Measurements from ENCODE around the gene GABPB2.

GABPB2 gene

DNA sequence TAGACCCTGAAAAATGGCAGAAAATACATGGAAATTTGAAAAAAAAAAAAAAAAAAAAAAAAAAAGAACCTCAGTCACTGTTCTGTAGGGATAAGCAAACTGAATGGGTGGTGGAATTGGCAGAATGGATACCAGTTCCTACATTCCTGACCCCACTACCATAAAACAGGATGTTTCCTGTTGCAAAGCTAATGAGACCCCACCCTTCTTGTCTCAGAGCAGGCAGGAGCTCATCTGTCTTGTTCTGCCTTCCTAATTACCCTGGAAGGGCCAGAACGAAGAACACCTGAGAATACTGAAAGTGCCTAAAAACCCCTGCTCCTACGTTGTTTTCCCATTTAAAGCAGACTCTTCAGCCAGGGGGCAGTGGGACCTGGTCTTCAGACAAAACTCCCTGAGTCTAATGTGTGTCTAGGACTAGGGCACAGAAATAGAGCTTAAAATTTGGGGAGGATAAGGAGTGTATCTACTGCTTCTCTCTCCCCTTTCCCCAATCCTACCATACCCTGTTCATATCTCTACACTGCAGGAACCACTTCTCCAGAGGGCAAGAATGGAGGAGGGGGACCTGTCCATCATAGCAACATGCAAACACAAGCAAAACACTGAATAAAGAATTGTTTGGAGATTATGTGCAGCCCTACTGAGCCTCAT is 19.1 kb upstream of the GABPB2 start:
- Histone ChIP-seq H3K9ac (ENCODE audit: low read depth, low read length) (no peak overlapping the region), H3K4me1 (ENCODE audit: insufficient read depth, low read length) (no peaks in the 10 kb centered on the region), H3K36me3 (ENCODE audit: insufficient read depth, low read length) (peaks cover 24% of the 10 kb centered on the region), H3K9me3 (ENCODE audit: control insufficient read depth, insufficient read depth, low read length) (no peaks in the 10 kb centered on the region)

DNA sequence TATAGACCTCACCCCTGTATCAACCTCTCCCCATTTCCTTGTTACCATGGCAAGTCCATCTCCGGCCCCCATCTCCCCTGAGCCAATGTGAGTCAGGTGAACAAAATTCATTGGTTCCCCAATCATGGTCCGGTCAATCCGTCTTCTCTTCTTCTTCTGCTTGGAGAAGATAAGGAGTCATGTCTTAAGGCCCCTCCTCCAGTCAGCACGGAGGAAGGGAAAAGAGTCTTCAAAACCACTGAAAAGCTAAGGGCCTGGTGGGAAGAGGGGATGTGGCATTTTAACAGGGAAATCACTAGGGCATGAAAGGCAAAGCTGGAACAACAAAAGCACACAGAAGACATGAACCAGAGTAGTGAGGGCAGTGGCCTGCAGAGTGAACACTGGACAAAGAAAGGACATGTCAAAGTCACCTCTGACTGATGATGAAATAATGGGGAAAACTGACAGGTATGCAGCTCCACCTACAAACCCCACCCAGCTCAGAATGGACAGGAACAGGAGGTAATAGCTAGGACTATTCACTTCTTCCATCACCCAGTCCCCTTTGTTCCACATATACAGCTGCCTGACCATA is 15.5 kb upstream of the GABPB2 start:
- Histone ChIP-seq H3K4me1 (ENCODE audit: insufficient read depth, low read length) (peaks cover 6% of the 10 kb centered on the region), H3K36me3 (ENCODE audit: insufficient read depth, low read length) (peaks cover 24% of the 10 kb centered on the region), H3K9ac (ENCODE audit: low read depth, low read length) (no peak overlapping the region)

DNA sequence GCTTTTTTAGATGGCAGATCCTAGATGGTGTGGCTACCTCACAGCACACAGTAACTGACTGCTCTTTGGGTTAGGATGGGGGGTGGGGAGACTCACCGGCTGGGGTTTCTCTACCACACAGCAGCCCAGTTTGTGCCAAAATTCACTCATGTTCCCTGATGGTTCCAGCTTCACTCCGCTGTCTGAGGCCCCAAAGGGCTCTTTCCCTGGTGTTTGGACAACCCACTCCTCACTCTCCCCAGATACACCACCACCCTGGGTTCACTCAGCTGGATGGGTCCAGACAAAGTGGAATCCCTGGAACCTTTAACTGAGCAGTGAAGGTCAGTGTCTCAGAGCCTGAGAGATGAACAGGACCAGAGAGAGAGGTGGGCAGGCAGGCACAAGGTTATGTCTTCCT is 15.0 kb upstream of the GABPB2 start:
- H3K4me1 ChIP-seq (ENCODE audit: insufficient read depth, low read length) = peaks cover 6% of the 10 kb centered on the region
- H3K9ac ChIP-seq (ENCODE audit: low read depth, low read length) = no peak overlapping the region
- no peaks in the 10 kb centered on the region for H3K9me3 ChIP-seq (ENCODE audit: control insufficient read depth, insufficient read depth, low read length)
- peaks cover 24% of the 10 kb centered on the region for H3K36me3 ChIP-seq (ENCODE audit: insufficient read depth, low read length)

More for the DNA sequence above, 15.5 kb upstream of the GABPB2 start:
- H3K9me3 ChIP-seq (ENCODE audit: control insufficient read depth, insufficient read depth, low read length) = no peaks in the 10 kb centered on the region

DNA sequence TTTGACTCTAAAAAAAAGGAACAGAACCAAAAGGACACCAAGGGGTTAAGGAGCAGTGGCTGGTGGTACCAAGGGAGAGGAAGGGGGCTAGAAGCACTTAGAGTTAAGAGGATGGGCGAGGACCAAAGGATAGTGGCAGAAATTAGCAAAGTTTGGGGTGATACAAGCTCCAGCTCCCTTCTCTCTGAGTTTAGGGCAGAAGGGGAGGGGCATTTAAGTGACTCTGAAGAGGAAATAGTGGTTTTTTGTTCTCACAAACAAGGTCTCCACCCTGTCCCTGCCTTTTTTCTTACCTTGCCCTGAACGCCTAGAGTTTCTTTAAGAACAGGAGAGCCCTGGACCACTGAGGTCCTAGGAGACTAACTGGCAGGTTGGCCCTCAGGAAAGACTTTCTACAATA is 14.4 kb upstream of the GABPB2 start:
- Histone ChIP-seq H3K9ac (ENCODE audit: low read depth, low read length) (no peak overlapping the region), H3K36me3 (ENCODE audit: insufficient read depth, low read length) (peaks cover 24% of the 10 kb centered on the region), H3K9me3 (ENCODE audit: control insufficient read depth, insufficient read depth, low read length) (no peaks in the 10 kb centered on the region), H3K4me1 (ENCODE audit: insufficient read depth, low read length) (peaks cover 6% of the 10 kb centered on the region)

DNA sequence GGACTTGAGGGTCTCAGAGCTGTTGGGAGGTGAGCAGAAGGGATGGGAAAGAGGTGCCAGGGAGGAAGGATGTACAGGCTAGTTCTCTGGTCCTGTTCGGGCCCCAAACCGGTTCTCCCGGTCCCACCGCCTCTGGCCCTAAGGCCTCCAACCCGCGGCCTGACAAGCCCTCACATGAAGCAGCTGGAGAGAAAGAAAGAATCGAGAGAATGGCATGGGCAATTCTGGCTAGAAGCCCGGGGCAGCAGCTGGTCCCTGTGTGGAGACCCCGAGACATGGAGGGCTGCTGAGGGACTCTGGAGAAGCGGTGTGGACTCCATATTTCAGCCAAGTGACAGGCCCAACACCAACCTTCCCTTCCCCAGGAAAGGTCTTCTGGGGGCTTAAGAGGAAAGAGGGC is 11.9 kb upstream of the GABPB2 start:
- H3K9me3 ChIP-seq (ENCODE audit: control insufficient read depth, insufficient read depth, low read length) = no peaks in the 10 kb centered on the region
- H3K9ac ChIP-seq (ENCODE audit: low read depth, low read length) = peak overlapping the region; percentile 96
- H3K36me3 ChIP-seq (ENCODE audit: insufficient read depth, low read length) = peaks cover 21% of the 10 kb centered on the region
- H3K4me1 ChIP-seq (ENCODE audit: insufficient read depth, low read length) = peaks cover 16% of the 10 kb centered on the region

DNA sequence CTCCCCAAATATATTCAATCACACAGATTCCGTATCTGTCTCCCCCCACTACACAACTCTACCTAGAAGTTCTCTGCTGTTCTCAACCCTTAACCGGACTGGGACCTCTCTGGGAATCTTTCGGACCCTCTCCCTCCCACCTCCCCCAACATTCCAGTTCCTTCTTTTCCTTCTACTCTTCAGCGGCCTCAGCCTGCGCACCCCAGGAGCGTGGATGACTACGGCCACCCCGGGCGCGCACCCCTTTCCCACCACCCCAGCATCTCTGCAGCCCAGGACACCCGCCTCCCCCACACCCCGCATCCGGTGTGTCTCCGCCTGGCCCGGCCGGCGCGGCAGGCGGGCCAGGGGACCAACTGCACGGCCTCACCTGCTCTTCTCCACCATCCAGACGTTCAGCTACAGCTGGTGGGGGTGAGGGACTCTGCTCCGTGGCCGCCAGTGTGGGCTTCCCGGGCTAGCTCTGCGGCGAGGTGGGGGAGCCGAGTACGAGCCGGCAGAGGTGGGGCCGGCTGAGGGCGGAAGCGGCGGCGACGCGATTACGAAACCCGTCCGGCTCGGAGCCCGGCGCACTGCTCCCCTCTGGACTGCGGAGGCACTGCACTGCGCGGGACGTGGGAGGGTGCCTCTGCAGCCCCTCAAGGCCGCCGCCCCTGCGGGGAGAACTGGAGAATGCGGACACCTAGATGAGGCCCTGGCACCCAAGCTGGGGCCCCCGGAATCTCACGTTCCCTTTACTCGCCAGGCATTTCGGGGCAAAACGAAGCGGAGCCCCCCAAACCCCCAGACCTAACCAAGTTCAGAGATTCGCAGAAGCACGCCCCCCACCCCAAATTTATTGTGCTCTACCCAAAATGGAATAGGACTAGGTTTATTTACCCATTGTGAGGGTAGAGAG is 11.2 kb upstream of the GABPB2 start, which contains the start of gene CDC42SE1:
TSS of gene CDC42SE1 (minus strand) at position 514 of the 898 bp plus-strand sequence. CDS start 3,892 bp downstream, outside the sequence.
- Histone ChIP-seq H3K36me3 (ENCODE audit: insufficient read depth, low read length) (peaks cover 18% of the 10 kb centered on the region), H3K4me1 (ENCODE audit: insufficient read depth, low read length) (peaks cover 18% of the 10 kb centered on the region), H3K9ac (ENCODE audit: low read depth, low read length) (peak within 1 kb of the TSS; percentile 96), H3K9me3 (ENCODE audit: control insufficient read depth, insufficient read depth, low read length) (no peaks in the 10 kb centered on the region)

DNA sequence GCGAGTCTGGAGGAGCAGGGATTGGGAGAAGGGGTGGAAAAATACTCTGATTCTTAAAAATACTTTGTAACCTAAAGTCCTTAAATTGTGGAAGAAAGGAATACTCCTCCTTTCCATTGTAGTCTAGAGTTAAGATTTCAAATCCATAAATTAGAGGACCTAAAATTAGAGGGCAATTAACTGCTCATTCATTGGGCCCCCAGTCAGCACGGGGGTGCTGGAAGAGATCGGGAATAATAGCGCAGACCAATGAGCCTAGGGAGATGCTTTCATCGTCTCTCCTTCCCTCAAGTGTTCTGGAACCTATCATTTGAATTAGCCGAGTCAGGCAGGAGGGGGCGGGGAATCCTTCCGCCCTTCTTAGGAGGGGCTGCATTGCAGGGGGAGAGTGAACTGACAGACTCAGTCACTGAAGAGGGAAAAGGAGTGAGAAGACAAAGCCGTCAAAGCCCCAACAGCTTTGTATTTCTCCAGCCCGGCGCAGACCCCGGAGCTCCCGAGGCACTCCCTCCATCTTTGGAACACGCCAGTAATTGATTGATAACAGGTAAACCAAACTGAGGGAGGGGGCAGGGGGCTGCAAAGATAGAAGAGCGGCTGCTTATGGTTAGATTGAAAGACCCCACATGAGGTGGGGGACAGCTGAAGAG is 10.4 kb upstream of the GABPB2 start, which contains the start of gene MLLT11:
TSS of gene MLLT11 (plus strand) at position 391 of the 650 bp plus-strand sequence. CDS start 6,828 bp downstream, outside the sequence.
- Histone ChIP-seq H3K4me1 (ENCODE audit: insufficient read depth, low read length) (peaks cover 21% of the 10 kb centered on the region), H3K9ac (ENCODE audit: low read depth, low read length) (peak within 1 kb of the TSS; percentile 96), H3K36me3 (ENCODE audit: insufficient read depth, low read length) (peaks cover 12% of the 10 kb centered on the region), H3K9me3 (ENCODE audit: control insufficient read depth, insufficient read depth, low read length) (no peaks in the 10 kb centered on the region)

DNA sequence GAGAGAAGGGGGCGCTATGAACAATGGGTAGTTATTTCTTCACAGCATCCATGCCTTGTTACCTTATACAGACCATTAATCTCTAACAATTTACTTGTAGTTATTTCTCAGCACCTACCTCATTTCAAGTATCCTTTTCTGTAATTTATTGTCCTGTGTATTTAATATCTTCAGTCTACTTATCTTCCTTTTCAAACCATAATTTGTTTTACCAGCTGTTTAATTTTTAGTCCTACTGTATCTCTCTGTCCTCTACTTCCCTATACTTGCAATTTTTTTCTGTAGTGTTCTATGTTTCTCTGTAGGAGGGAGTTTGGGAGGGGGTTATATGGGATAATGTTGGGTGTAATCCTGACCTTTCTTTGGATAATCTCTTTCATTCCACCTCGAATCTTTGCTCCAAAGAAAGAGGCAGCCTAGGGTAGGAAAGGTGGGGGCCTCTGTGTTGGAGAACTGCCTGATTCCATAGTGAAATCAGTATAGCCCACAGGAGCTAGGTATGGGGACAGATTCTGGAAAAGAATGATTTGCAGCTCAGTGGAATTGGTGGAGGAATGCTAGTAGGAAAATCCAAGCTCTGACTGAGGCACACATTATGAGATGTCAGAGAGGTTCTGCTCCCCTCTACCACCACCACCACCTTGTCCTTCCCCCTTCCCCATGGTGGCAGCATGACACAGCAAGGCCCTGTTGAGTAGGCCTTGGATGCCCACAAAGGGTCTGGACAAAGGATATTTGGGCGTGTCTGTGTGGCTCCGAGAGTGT is 9.7 kb upstream of the GABPB2 start:
- Histone ChIP-seq H3K9ac (ENCODE audit: low read depth, low read length) (peak overlapping the region; percentile 96), H3K4me1 (ENCODE audit: insufficient read depth, low read length) (peaks cover 21% of the 10 kb centered on the region), H3K9me3 (ENCODE audit: control insufficient read depth, insufficient read depth, low read length) (no peaks in the 10 kb centered on the region), H3K36me3 (ENCODE audit: insufficient read depth, low read length) (peaks cover 8% of the 10 kb centered on the region)

DNA sequence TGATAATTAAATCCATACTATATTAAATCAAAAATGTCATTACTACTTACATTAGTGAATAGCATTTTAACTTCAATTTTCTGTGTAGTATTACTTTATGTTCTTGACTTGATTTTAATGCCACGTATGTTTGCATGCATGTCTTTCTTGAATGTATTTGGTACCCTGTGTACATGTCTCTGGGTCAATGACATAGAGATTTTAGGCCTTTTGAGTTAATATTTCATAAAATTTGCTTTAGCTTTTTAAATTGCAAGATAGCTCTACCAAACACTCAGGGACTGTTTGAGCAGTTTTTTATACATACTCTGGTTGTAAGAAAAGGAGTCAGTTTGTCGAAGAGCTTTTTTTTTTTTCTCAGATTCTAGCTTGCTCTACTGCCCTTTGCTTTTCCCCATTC is 8.9 kb upstream of the GABPB2 start:
- Histone ChIP-seq H3K9me3 (ENCODE audit: control insufficient read depth, insufficient read depth, low read length) (no peaks in the 10 kb centered on the region), H3K9ac (ENCODE audit: low read depth, low read length) (peak overlapping the region; percentile 96), H3K4me1 (ENCODE audit: insufficient read depth, low read length) (peaks cover 21% of the 10 kb centered on the region), H3K36me3 (ENCODE audit: insufficient read depth, low read length) (peaks cover 5% of the 10 kb centered on the region; the same call in 1 of the 2 replicates)

DNA sequence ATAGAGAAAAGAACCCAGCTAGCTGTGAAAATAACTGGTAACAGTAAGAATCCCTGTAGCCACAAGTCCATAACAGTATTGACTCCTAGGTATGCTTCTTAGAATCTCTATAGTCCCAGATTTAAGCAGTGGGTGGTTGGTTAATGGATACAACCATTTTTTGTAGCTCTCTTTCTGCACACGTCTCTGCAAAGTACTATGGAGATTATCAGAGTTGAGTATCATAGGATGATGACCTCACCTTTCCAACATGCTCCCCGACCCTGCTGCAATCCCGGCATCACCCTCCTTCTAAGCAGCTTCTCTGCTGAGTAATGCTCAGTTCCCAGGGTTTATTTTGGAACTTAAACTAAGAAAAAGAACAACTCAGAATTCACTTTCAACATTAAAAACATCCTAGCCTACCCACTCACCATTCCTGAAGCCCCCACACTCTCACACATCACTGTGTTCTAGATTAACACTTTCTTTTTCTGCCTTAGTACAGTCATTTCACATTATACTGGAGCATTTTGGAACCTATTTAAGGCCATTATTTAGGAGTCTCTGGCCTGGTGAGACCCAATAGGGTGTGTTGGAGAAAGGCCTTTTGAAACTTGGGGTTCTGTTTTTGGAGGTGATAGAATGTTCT is 7.7 kb upstream of the GABPB2 start:
- H3K9ac ChIP-seq (ENCODE audit: low read depth, low read length) = no peak overlapping the region
- H3K36me3 ChIP-seq (ENCODE audit: insufficient read depth, low read length) = peaks cover 5% of the 10 kb centered on the region; the same call in 1 of the 2 replicates
- no peaks in the 10 kb centered on the region for H3K9me3 ChIP-seq (ENCODE audit: control insufficient read depth, insufficient read depth, low read length)
- peaks cover 18% of the 10 kb centered on the region for H3K4me1 ChIP-seq (ENCODE audit: insufficient read depth, low read length)

DNA sequence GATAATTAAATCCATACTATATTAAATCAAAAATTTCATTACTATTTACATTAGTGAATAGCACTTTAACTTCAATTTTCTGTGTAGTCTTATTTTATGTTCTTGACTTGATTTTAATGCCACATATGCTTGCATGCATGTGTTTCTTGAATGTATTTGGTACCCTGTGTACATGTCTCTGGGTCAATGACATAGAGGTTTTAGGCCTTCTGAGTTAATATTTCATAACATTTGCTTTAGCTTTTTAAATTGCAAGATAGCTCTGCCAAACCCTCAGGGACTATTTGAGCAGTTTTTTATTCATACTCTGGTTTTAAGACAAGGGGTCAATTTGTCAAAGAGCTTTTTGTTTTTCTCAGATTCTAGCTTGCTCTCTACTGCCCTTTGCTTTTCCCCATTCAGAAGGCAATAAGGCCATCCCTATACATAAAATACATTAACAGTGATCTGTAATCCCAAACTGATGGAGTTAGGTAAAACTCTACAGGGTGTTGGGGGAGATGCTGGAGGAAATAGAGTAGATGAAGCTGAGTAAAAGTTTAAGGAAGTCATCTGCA is 5.4 kb upstream of the GABPB2 start:
- H3K9ac ChIP-seq (ENCODE audit: low read depth, low read length) = no peak overlapping the region
- peaks cover 5% of the 10 kb centered on the region; the same call in 1 of the 2 replicates for H3K36me3 ChIP-seq (ENCODE audit: insufficient read depth, low read length)
- H3K9me3 ChIP-seq (ENCODE audit: control insufficient read depth, insufficient read depth, low read length) = no peaks in the 10 kb centered on the region
- H3K4me1 ChIP-seq (ENCODE audit: insufficient read depth, low read length) = peaks cover 15% of the 10 kb centered on the region; the same call in 1 of the 2 replicates

DNA sequence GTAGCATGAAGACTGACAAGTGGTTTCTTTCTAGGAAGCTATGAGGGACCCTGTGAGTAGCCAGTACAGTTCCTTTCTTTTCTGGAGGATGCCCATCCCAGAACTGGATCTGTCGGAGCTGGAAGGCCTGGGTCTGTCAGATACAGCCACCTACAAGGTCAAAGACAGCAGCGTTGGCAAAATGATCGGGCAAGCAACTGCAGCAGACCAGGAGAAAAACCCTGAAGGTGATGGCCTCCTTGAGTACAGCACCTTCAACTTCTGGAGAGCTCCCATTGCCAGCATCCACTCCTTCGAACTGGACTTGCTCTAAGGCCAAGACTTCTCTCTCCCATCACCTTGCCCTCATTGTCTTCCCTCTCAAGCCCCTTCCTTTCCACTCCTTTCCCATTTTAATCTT is 3.4 kb upstream of the GABPB2 start:
- H3K4me1 ChIP-seq (ENCODE audit: insufficient read depth, low read length) = peaks cover 11% of the 10 kb centered on the region; the same call in 1 of the 2 replicates
- H3K9me3 ChIP-seq (ENCODE audit: control insufficient read depth, insufficient read depth, low read length) = no peaks in the 10 kb centered on the region
- H3K36me3 ChIP-seq (ENCODE audit: insufficient read depth, low read length) = peaks cover 5% of the 10 kb centered on the region; the same call in 1 of the 2 replicates
- H3K9ac ChIP-seq (ENCODE audit: low read depth, low read length) = no peak overlapping the region

DNA sequence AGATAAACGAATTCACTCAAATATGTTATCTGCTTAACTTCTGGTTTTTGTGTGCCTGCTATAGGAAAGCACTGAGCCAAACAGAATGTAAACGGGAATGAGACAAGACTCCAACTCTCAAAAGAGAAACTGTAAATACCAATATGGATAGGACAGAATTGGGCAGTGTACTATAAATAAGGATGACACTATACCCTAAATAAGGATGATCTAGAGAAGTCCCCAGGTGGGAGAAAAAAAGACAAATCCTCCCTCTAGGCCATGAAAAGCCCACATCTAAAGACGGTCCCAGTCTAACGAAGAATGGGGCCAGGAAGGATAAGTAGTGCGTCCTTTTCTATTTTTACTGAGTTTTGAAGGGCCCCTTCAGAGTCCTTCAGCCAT is 1.5 kb upstream of the GABPB2 start:
- no peaks in the 10 kb centered on the region for H3K9me3 ChIP-seq (ENCODE audit: control insufficient read depth, insufficient read depth, low read length)
- H3K36me3 ChIP-seq (ENCODE audit: insufficient read depth, low read length) = peaks cover 5% of the 10 kb centered on the region; the same call in 1 of the 2 replicates
- no peak overlapping the region for H3K9ac ChIP-seq (ENCODE audit: low read depth, low read length)
- H3K4me1 ChIP-seq (ENCODE audit: insufficient read depth, low read length) = 0 out of 2 replicates have a peak, but pooled peaks cover 5% of the 10 kb centered on the region

Measured in ES-I3 (cell line).